Endometrial microvascular endothelial cells (primary cell): ENCODE results near the gene SNX9. TPM values are rescaled to one million over a fixed set of nuclear protein-coding genes. Genes with fewer than 3 reads are reported as not detected.
"Not testable (repeated sequence)": the region's sequence is repeated elsewhere in the genome, so short reads cannot be mapped to it uniquely, and the experiment has no call there.

Experiments used
- in situ Hi-C: cut with HindIII; loops from 2 replicates; pipeline ENCODE4 v1.10.0; 2017; ENCODE audit warnings: low sequenced_read_pairs, low pct_unique_long_range_greater_than_20kb; ENCODE audit errors: inconsistent ontology term
- total RNA-seq: library from RNA; depleted of rRNA; stranded (reverse); fragments of >200 nt; gene quantifications from one replicate; pipeline ENCODE4 v1.2.3, GENCODE V29; 2015; ENCODE audit errors: inconsistent ontology term

Gene SNX9
- 25.4 TPM for total RNA-seq

- in situ Hi-C loops, result loop anchor here (10.0 kb wide), 1 partner anchor 68 kb away; no protein-coding TSS in a partner anchor
Observed at GRCh38 chr6:157823001-157823527, at the start of gene SNX9. TSS of gene SNX9 (plus strand) at chr6:157823246. CDS start at chr6:157823435, 189 bp downstream.

GRCh38 chr6:157773248-157773773 lies 49.7 kb upstream of the SNX9 start:
- in situ Hi-C loops, result no loop called here

- in situ Hi-C loops, result no loop called here
Observed at GRCh38 chr6:157774153-157775135, 48.6 kb upstream of the SNX9 start.

- in situ Hi-C loops, result no loop called here
Observed at GRCh38 chr6:157775376-157775775, 47.7 kb upstream of the SNX9 start.

DNA sequence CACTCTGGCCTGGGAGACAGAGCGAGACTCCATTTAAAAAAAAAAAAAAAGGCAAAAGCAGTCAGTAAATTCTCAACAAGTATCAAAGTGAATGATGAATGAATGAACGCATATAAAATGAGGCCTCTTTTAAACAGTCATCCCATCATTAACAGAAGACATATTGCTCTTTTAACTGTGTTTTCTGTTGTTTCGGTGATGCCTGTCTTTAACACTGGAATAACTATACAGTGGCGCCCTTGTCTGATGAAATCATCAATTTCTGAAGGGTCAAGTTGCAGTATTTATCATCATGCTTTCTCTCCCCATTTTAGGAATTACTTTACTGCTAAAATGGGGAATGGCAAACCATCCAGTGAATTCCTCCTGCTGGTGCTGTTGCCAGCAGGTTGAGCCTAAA lies 45.7 kb upstream of the SNX9 start:
- in situ Hi-C loops, result no loop called here

- in situ Hi-C loops, result no loop called here
Observed at GRCh38 chr6:157778719-157779118, 44.3 kb upstream of the SNX9 start.

GRCh38 chr6:157779705-157780604 lies 43.1 kb upstream of the SNX9 start:
- in situ Hi-C loops, result no loop called here

- in situ Hi-C loops, result no loop called here
Observed at GRCh38 chr6:157785636-157786035, 37.4 kb upstream of the SNX9 start.

- in situ Hi-C loops, result no loop called here
Observed at GRCh38 chr6:157786221-157786620, 36.8 kb upstream of the SNX9 start.

GRCh38 chr6:157787080-157787479 lies 36.0 kb upstream of the SNX9 start:
- in situ Hi-C loops, result no loop called here

DNA sequence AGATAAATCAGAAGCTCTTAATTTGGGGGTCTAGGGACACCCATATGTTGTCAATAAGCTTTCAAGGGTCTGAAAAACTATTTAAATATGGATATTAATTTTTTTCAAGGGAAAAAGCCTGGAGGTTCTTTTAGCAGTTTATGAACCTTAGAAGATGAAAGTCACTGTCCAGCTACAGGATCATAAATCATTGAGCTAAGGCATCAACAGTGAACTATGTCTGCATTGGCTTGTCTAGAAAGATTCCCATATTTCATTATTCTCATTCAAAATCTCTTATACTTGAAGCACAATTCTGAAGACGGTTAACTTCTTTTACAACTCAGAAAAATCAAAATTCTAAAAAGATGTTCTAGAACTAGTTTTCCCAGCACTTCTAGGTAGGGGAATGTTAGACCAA lies 34.9 kb upstream of the SNX9 start:
- in situ Hi-C loops, result no loop called here

- in situ Hi-C loops, result no loop called here
Observed at GRCh38 chr6:157789297-157789696, 33.7 kb upstream of the SNX9 start.

DNA sequence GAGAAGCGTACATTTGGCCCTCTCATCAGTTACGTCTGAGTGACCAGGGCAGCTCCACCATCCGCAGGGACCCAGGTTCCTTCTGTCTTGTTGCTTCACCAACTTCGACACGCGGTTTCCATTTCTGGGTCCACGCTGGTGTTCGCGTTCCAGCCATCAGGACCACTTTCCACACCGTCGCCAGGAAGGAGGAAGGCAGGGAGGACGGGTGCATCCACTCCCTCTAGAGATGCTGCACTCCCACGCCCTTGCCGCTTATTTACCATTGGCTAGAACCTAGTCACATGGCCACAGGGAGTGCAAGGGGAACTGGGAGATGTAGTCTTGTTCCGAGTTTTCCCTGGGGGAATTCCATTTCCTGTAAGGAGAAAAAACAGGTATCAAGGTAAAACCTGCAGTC lies 33.2 kb upstream of the SNX9 start:
- in situ Hi-C loops, result no loop called here

GRCh38 chr6:157790548-157791160 lies 32.4 kb upstream of the SNX9 start:
- in situ Hi-C loops, result no loop called here

DNA sequence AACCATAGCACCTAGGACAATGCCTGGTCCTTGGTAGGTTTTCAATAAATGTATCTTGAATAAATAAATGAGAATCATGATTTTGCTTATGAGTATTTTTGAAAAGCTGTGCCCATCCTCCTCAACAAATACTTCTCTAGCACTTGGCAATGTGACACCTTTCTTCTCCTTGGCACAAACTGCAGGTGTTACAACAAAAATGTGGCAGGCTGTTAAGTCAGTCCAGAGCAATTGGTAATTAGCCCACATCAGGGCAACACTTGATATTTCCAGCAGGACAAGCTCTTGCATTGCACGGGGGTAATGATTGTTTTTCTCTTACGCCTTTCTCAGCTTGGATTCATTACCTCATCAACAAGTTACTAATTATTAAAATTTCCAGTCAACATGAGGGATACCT lies 31.6 kb upstream of the SNX9 start:
- in situ Hi-C loops, result no loop called here

DNA sequence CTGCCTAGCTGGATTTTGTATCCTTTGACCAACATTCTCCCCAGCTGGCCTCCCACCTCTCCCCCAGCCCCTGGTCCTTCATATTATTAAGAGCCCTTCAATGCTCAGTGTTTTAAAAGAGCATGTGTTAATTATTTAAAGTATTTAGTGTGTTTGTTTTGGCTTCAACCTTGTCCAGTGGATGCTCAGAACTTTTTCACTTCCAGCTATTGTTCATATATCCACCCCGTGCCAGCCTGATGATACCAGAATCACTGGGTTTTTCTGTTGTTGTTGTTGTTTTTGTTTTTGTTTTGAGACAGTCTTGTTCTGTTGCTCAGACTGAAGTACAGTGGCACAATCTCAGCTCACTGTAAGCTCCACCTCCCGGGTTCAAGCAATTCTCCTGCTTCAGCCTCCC lies 30.4 kb upstream of the SNX9 start:
- in situ Hi-C loops, result no loop called here

- in situ Hi-C loops, result not testable (repeated sequence)
Observed at GRCh38 chr6:157794012-157794411, 29.0 kb upstream of the SNX9 start.

- in situ Hi-C loops, result no loop called here
Observed at GRCh38 chr6:157795841-157796240, 27.2 kb upstream of the SNX9 start.

GRCh38 chr6:157798851-157799250 lies 24.2 kb upstream of the SNX9 start:
- in situ Hi-C loops, result no loop called here
